K562 (cell line): Measurements from ENCODE around the gene DEGS1. TPM values are rescaled to one million over a fixed set of nuclear protein-coding genes. Genes with fewer than 3 reads are reported as not detected.
A peak's percentile ranks its signal among the peaks of the same experiment; 100 is the strongest.

ENCODE experiments used
- ARNT ChIP-seq, 2 experiments: fragments of 450-650 bp; IDR thresholded peaks; 2 replicates each; pipeline ENCODE4 v1.6.1; 2016; ENCODE audit warnings: mild to moderate bottlenecking in 1 of 2
- CBX1 ChIP-seq: sonication (generic); IDR thresholded peaks from 2 replicates; pipeline ENCODE4 v1.6.1; 2016; ENCODE audit warnings: antibody characterized with exemption, low read depth, mild to moderate bottlenecking
- CEBPB ChIP-seq: fragments of 450-650 bp; IDR thresholded peaks from 2 replicates; pipeline ENCODE4 v1.6.1; 2016; ENCODE audit warnings: missing genetic modification characterization, missing compliant biosample characterization
- CGGBP1 ChIP-seq: fragments of 250-450 bp; sonication (Bioruptor Pico); IDR thresholded peaks from 2 replicates; pipeline ENCODE4 v1.9.0; 2021; ENCODE audit warnings: mild to moderate bottlenecking
- MEIS2 ChIP-seq: fragments of 450-650 bp; IDR thresholded peaks from 2 replicates; pipeline ENCODE4 v1.6.1; 2014; ENCODE audit warnings: mild to moderate bottlenecking; ENCODE audit not compliant: partially characterized antibody
- MTF1 ChIP-seq: fragments of 250-450 bp; sonication (Bioruptor Pico); IDR thresholded peaks from 2 replicates; pipeline ENCODE4 v1.9.0; 2021; ENCODE audit warnings: moderate library complexity, mild to moderate bottlenecking, inconsistent platforms, borderline replicate concordance
- NR3C1 ChIP-seq: sonication (generic); formaldehyde crosslinking; IDR thresholded peaks from 2 replicates; pipeline ENCODE4 v1.8.1; 2022; ENCODE audit warnings: missing genetic modification reagents
- RBM39 ChIP-seq: fragments of 200-400 bp; formaldehyde crosslinking; optimal IDR thresholded peaks from 2 replicates; pipeline ENCODE3; 2018; ENCODE audit warnings: low read depth, low read length
- RCOR1 ChIP-seq, 2 experiments: IDR thresholded peaks; 2 replicates each; pipeline ENCODE4 v1.6.1; 2012; ENCODE audit warnings: low read depth in 2 of 2, low read length in 2 of 2, borderline replicate concordance in 1 of 2, improper control_type of control experiment in 1 of 2
- SMAD4 ChIP-seq: fragments of 250-450 bp; sonication (Bioruptor Pico); conservative IDR thresholded peaks from 2 replicates; pipeline ENCODE4 v1.8.0; 2021; ENCODE audit warnings: inconsistent platforms, mild to moderate bottlenecking, moderate library complexity
- SMARCC2 ChIP-seq: fragments of 450-650 bp; IDR thresholded peaks from 2 replicates; pipeline ENCODE4 v1.6.1; 2017; ENCODE audit warnings: antibody characterized with exemption, moderate library complexity, mild to moderate bottlenecking, low read depth
- SRF ChIP-seq, 2 experiments: fragments of 250-450, 450-650 bp in 1 of 2; sonication (Bioruptor Pico) in 1 of 2; sonication (generic) in 1 of 2; formaldehyde crosslinking; IDR thresholded peaks; 2 replicates each; pipeline versions ENCODE4 v1.5.0 to v1.5.1; 2020 to 2022; ENCODE audit warnings: mild to moderate bottlenecking in 1 of 2, missing genetic modification reagents in 1 of 2
- TRIM28 ChIP-seq: fragments of 450-650 bp; IDR thresholded peaks from 2 replicates; pipeline ENCODE4 v1.6.1; 2017
- ZNF282 ChIP-seq: sonication (generic); formaldehyde crosslinking; IDR thresholded peaks from 2 replicates; pipeline ENCODE4 v1.8.1; 2023; ENCODE audit warnings: missing genetic modification reagents
- ZNF668 ChIP-seq: fragments of 250-450 bp; sonication (Bioruptor Pico); IDR thresholded peaks from 2 replicates; pipeline ENCODE4 v1.8.0; 2022; ENCODE audit warnings: mild to moderate bottlenecking, inconsistent platforms
- polyA plus RNA-seq, 8 experiments: library from polyadenylated mRNA; depleted of rRNA in 4 of 8; stranded (reverse) in 5 of 8; unstranded in 3 of 8; fragments of >200 nt; fragmentation: Nextera tagmentation in 2 of 8; fragmentation: Illumina TruSeq in 1 of 8; extraction: Ambion mirVana in 2 of 8; extraction: Trizol in 1 of 8; gene quantifications; 2 replicates each; pipeline versions ENCODE4 v1.2.1 to v1.2.3, GENCODE V29; 2011 to 2014; ENCODE audit warnings: inconsistent platforms in 1 of 8, missing spikeins in 1 of 8
- total RNA-seq, 7 experiments: library from RNA; depleted of rRNA in 6 of 7; stranded (reverse); fragments of >200 nt in 6 of 7; fragmentation: Illumina TruSeq in 2 of 7; extraction: Trizol in 2 of 7; gene quantifications; 2 replicates each; pipeline versions ENCODE4 v1.2.1 to v1.2.3, GENCODE V29; 2011 to 2021; ENCODE audit warnings: low replicate concordance in 1 of 7
- TF ChIP-seq, protein P1 (sequence below): fragments of 450-650 bp; IDR thresholded peaks from 2 replicates; pipeline ENCODE4 v1.6.1; 2016
- TF ChIP-seq, protein P2 (sequence below): fragments of 450-650 bp; IDR thresholded peaks from 2 replicates; pipeline ENCODE4 v1.6.1; 2016; ENCODE audit warnings: low read depth, mild to moderate bottlenecking, moderate library complexity
- TF ChIP-seq, protein P3 (sequence below): fragments of 450-650 bp; IDR thresholded peaks from 2 replicates; pipeline ENCODE4 v1.6.1; 2018; ENCODE audit not compliant: partially characterized antibody

Gene DEGS1
- total and polyA plus RNA-seq, 9 of the 15 experiments (the other 6 are each of a cell fraction or from before 2014, with no cell fraction given) = 12.3 to 95.0 (median 38.8) TPM

- TF ChIP-seq, protein P1, sequence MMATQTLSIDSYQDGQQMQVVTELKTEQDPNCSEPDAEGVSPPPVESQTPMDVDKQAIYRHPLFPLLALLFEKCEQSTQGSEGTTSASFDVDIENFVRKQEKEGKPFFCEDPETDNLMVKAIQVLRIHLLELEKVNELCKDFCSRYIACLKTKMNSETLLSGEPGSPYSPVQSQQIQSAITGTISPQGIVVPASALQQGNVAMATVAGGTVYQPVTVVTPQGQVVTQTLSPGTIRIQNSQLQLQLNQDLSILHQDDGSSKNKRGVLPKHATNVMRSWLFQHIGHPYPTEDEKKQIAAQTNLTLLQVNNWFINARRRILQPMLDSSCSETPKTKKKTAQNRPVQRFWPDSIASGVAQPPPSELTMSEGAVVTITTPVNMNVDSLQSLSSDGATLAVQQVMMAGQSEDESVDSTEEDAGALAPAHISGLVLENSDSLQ = no peak
- TF ChIP-seq CBX1 = peak; percentile 81; the same call in 1 of the 2 replicates
- 0 out of 4 replicates have a peak, but pooled peaks of 1 of the 2 experiments have one; percentile 6 for TF ChIP-seq ARNT (IDR thresholded peaks at IDR 0.05)
- peak in 1 of 2 experiments; percentile 38; a peak in 1 of 4 replicates for TF ChIP-seq RCOR1 (IDR thresholded peaks at IDR 0.05; ENCODE audit: borderline replicate concordance in 1 of 2, low read depth in 2 of 2, low read length in 2 of 2)
- no peak for TF ChIP-seq TRIM28
- TF ChIP-seq, protein P2, sequence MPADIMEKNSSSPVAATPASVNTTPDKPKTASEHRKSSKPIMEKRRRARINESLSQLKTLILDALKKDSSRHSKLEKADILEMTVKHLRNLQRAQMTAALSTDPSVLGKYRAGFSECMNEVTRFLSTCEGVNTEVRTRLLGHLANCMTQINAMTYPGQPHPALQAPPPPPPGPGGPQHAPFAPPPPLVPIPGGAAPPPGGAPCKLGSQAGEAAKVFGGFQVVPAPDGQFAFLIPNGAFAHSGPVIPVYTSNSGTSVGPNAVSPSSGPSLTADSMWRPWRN = 0 out of 2 replicates have a peak, but pooled peaks have one; percentile 60
- TF ChIP-seq SRF (CRISPR knock-in tag; IDR thresholded peaks at IDR 0.05) = no peak; a peak in 1 of 4 replicates
- TF ChIP-seq CEBPB = no peak
- TF ChIP-seq MEIS2 = peak; percentile 19
- no peak; the same call in 1 of the 2 replicates for TF ChIP-seq SMARCC2
- 0 out of 2 replicates have a peak, but pooled peaks have one; percentile 24 for TF ChIP-seq ZNF668 (CRISPR knock-in tag)
- TF ChIP-seq, protein P3, sequence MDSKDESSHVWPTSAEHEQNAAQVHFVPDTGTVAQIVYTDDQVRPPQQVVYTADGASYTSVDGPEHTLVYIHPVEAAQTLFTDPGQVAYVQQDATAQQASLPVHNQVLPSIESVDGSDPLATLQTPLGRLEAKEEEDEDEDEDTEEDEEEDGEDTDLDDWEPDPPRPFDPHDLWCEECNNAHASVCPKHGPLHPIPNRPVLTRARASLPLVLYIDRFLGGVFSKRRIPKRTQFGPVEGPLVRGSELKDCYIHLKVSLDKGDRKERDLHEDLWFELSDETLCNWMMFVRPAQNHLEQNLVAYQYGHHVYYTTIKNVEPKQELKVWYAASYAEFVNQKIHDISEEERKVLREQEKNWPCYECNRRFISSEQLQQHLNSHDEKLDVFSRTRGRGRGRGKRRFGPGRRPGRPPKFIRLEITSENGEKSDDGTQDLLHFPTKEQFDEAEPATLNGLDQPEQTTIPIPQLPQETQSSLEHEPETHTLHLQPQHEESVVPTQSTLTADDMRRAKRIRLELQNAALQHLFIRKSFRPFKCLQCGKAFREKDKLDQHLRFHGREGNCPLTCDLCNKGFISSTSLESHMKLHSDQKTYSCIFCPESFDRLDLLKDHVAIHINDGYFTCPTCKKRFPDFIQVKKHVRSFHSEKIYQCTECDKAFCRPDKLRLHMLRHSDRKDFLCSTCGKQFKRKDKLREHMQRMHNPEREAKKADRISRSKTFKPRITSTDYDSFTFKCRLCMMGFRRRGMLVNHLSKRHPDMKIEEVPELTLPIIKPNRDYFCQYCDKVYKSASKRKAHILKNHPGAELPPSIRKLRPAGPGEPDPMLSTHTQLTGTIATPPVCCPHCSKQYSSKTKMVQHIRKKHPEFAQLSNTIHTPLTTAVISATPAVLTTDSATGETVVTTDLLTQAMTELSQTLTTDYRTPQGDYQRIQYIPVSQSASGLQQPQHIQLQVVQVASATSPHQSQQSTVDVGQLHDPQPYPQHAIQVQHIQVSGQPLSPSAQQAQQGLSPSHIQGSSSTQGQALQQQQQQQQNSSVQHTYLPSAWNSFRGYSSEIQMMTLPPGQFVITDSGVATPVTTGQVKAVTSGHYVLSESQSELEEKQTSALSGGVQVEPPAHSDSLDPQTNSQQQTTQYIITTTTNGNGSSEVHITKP = peak; percentile 47
- peak; percentile 21; the same call in 1 of the 2 replicates for TF ChIP-seq NR3C1 (CRISPR knock-in tag)
- 0 out of 2 replicates have a peak, but pooled peaks have one; percentile 54 for TF ChIP-seq ZNF282 (CRISPR knock-in tag)
- TF ChIP-seq MTF1 (CRISPR knock-in tag) = no peak
- TF ChIP-seq CGGBP1 = 0 out of 2 replicates have a peak, but pooled peaks have one; percentile 37
- TF ChIP-seq RBM39 = no peak
- peak; percentile 93 for TF ChIP-seq SMAD4 (CRISPR knock-in tag)
Observed at GRCh38 chr1:224182866-224183590, at the start of gene DEGS1 (continued).
